ENCODE data around the gene ETNK2. TPM values are rescaled to one million over a fixed set of nuclear protein-coding genes. Genes with fewer than 3 reads are reported as not detected.

Gene ETNK2
- total and polyA plus RNA-seq, 2 donors from 2014 or later: 33.3 to 166 TPM

DNA sequence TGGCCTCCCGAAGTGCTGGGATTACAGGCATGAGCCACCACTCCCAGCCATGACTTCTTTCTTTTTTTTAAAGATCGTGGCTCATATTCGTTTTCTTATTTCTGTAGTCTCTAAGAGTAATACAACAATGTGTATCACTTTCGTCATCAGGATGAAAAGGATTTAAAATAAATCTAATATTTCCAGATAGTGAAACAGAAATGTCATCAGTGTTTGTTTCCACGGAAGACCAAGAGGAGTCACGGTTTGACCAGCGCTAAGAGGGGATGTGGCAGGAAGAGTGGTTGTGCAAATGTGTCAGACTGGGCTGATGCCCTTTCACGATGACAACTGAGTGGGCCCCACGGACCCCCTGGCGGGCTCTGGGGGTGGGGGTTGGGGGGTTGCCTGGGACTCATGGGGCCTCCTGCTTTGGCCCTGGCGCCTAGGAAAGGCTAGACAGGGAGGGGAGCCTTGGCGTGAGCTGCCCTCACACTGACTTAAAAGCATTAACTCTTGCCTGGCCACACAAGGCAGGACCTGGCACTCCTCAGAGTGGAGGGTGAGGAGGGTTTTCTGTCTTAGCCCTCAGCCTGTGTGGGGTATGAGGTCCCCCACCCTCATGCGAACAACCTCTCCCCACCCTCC, 70.6 kb downstream of the ETNK2 start:
- Histone ChIP-seq H3K27me3 (ENCODE audit: control insufficient read depth, insufficient read depth, low read length) (no peaks in the 10 kb centered on the region), H3K4me3 (ENCODE audit: low read length in 3 of 3) (no peak overlapping the region), H3K27ac (ENCODE audit: low read depth in 2 of 2, low read length in 2 of 2) (peak overlapping the region; percentile 77 to 87), H3K9ac (ENCODE audit: low read length in 3 of 3) (no peak overlapping the region), H3K9me3 (ENCODE audit: control insufficient read depth in 2 of 3, insufficient read depth in 1 of 3, low read length in 3 of 3) (no peaks in the 10 kb centered on the region), H3K4me1 (ENCODE audit: control insufficient read depth in 2 of 3, insufficient read depth in 2 of 3, low read depth in 1 of 3, low read length in 3 of 3) (peaks cover 4 to 64% (median 60%) of the 10 kb centered on the region in 3 donors), H3K36me3 (ENCODE audit: control insufficient read depth in 2 of 3, insufficient read depth in 3 of 3, low read length in 3 of 3) (no peaks in the 10 kb centered on the region)
- intact Hi-C loops (cut with DNase I): no loop called here
- no peak for DNase-seq
- TF ChIP-seq CTCF (IDR thresholded peaks at IDR 0.05; ENCODE audit: borderline replicate concordance, extremely low read depth, insufficient read depth): no peak
- no peak for FAIRE-seq

Other genes with a start within 250 kb of the ETNK2 start
- 55.2 TPM for gene SOX13, start 78.9 kb downstream of the ETNK2 start, total RNA-seq
- 23.9 TPM for gene SOX13, start 78.9 kb downstream of the ETNK2 start, polyA plus RNA-seq (ENCODE audit: insufficient read depth, low read depth, low replicate concordance)
- gene REN, start 14.3 kb upstream of the ETNK2 start, total RNA-seq: 32.4 TPM
- gene REN, start 14.3 kb upstream of the ETNK2 start, polyA plus RNA-seq (ENCODE audit: insufficient read depth, low read depth, low replicate concordance): 1,159 TPM
- gene KISS1, start 44.4 kb upstream of the ETNK2 start, total RNA-seq: 0.50 TPM
- gene KISS1, start 44.4 kb upstream of the ETNK2 start, polyA plus RNA-seq (ENCODE audit: insufficient read depth, low read depth, low replicate concordance): 25.2 TPM
- 8.9 TPM for gene GOLT1A, start 61.9 kb upstream of the ETNK2 start, total RNA-seq
- 47.7 TPM for gene GOLT1A, start 61.9 kb upstream of the ETNK2 start, polyA plus RNA-seq (ENCODE audit: insufficient read depth, low read depth, low replicate concordance)
- gene PLEKHA6, start 207.9 kb upstream of the ETNK2 start, total RNA-seq: 65.1 TPM
- gene PLEKHA6, start 207.9 kb upstream of the ETNK2 start, polyA plus RNA-seq (ENCODE audit: insufficient read depth, low read depth, low replicate concordance): 17.5 TPM